HG03159 (cell line): Measurements from ENCODE around the gene MAD1L1.

Source experiments
- ATAC-seq: cut with Tn5 transposase; IDR thresholded peaks from one replicate; pipeline ENCODE4 v1.9.1; 2021; ENCODE audit warnings: mild to moderate bottlenecking, moderate library complexity; ENCODE audit not compliant: unreplicated experiment

MAD1L1 gene

GRCh38 chr7:2142386-2142785 is 90.4 kb downstream of the MAD1L1 start:
- no peak for ATAC-seq

GRCh38 chr7:2141651-2142050 is 91.1 kb downstream of the MAD1L1 start:
- no peak for ATAC-seq

- no peak for ATAC-seq
These were observed 91.7 kb downstream of the MAD1L1 start for GRCh38 chr7:2141021-2141410.

DNA sequence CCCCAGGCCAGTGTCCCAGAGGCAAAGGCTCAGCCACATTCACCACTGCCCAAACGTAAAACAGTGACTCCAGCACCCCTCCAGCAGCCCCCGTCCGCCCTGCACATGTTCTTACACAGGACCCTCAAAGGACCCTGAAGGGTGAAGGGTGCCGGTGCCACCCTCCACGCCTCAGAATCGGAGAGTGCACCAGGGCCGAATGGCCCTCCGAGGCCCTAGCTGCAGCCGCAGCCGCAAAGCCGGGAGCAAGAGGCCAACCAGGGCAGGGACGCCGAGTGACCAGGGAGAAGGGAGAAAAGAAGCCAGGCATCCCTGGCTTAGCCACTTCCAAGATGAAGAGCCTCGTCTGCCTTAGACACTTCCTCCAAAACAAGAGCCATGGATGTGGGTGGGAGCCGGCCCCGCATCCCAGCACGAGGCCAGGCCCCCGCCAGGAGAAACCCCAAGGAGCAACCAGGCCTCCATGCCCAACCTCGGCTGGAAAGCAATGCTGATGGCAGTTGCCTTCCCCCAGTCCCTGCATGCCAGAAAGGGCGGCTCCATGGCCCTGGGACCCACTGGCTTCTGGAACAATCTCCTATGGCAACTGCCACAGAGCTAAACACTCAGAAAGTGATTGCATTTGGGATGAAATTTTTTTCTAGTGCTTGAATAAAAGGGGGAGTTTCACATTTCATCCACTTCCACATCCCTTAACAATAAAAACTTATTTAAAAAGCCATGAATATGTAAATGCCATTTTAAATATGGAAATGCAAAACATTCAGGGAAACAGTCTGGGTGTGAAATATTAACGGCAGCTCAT is 92.3 kb downstream of the MAD1L1 start:
- ATAC-seq: no peak

DNA sequence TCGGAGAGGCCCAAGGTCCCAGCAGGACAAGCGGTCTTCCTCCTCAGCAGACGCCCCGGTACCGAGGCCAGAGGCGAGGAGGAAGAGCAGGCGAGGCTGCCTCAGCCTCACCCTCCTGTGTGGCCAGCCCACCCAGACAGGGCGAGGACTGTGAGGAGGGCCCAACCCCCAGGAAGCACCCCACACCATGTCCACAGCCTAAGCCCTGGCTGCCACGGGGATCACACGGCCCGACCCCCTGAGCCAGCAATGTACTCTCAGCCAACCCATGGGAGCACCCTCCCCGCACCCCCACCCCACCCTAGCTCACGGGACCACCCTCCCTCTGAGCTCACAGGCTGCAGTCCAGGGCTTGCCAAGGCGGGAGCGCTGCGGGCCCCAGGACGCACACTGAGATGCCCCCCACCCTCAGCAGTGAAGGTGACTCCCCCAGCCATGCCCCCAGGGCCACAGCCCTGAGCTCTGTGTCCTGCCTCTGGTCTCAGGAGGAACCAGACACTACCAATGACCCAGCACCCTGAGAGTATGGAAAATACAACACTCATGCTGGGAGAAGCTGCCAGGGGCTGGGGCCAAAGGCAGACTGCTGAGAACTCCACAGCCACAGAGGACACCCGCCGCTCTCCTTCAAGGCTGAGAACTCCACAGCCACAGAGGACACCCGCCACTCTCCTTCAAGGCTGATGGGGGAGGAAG is 93.6 kb downstream of the MAD1L1 start:
- ATAC-seq: no peak

DNA sequence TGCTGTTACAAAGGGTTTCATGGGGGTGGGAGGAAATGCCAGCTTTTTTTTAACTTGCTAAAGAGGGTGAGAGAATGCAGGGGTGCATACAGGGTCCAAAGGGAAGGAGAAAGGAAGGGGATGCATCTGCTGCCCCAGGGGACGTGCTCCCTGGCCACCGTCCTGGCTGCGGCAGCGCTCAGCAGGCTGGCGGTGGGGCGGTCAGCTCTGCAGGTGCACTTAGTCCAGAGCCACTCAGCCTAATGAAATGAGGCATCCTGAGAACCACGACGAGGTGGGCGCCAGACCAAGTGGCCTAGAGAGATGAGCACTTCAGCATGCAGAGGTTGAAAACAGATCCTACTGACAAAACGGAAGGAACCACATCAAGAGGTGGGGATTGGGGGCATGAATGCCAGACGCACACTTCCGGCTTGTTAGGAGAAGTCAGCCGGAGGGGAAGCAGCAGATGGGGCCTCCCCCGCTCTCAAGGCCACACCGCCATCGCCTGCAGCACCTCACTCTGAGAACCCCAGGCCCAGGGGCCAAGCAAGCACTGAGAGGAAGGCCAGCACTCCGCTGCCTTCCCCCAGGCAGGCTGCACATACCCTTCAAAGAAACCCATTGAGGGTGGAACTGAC is 94.5 kb downstream of the MAD1L1 start:
- no peak for ATAC-seq

GRCh38 chr7:2134740-2135139 is 98.0 kb downstream of the MAD1L1 start:
- no peak for ATAC-seq

- ATAC-seq: no peak
These were observed 100.5 kb downstream of the MAD1L1 start for GRCh38 chr7:2132243-2132642.

GRCh38 chr7:2131800-2132199 is 100.9 kb downstream of the MAD1L1 start:
- no peak for ATAC-seq

DNA sequence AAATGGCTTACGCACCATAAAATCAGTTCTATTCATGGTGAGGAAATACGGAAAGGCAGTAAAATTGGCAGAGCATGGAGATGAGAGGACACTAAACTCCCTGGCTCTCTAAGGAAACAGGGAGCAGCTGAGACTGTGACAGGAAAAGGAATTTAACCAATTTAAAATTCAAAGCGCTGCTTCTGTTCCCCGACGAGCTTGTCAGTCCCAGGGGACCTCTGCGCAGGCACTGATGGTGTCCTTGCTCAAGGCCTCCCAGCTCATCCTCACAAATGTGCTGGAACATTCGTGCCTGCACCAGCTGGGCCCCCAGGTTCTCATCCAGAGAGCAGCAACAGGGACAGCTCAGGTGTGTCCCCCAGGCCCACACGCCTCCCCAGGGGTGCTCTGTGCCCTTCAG is 101.4 kb downstream of the MAD1L1 start:
- no peak for ATAC-seq

DNA sequence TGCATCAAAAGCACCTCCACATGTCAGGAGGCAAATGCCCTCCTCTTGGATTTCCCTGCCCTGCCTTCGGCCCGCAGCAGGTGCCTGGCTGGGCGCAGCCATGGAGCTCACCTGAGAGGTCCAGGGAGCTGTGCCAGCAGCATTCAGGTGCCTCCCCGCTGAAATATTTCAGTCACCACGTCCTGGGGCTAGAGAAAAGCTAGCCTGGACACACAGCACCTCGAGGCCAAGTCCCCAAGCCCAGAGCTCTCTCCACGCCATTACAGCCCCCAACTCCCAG is 102.7 kb downstream of the MAD1L1 start:
- no peak for ATAC-seq

- ATAC-seq: no peak
These were observed 103.2 kb downstream of the MAD1L1 start for GRCh38 chr7:2129323-2130095.

GRCh38 chr7:2128601-2129322 is 104.0 kb downstream of the MAD1L1 start:
- ATAC-seq: no peak

DNA sequence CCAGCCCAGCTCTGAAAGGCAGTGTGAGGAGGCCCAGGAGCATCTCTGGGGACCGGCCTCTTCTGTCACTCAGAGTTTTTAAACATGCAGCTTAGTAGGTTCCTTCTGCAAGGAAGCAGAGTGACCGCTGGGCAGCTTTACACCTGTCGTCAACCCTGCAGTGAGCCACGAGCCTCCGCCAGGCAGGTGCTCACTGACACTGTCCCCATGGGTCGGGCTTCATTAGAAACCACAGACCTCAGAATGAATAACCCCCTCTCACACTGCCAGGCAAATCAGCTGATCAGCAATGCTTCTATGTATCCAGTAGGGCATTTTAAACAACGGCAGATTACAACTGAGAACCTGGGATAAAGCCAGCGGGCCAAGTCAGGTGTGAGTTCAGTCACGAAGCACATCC is 106.1 kb downstream of the MAD1L1 start:
- ATAC-seq: no peak

GRCh38 chr7:2125931-2126330 is 106.8 kb downstream of the MAD1L1 start:
- no peak for ATAC-seq

- no peak for ATAC-seq
These were observed 108.0 kb downstream of the MAD1L1 start for GRCh38 chr7:2124604-2125345.

GRCh38 chr7:2123916-2124315 is 108.8 kb downstream of the MAD1L1 start:
- ATAC-seq: no peak

DNA sequence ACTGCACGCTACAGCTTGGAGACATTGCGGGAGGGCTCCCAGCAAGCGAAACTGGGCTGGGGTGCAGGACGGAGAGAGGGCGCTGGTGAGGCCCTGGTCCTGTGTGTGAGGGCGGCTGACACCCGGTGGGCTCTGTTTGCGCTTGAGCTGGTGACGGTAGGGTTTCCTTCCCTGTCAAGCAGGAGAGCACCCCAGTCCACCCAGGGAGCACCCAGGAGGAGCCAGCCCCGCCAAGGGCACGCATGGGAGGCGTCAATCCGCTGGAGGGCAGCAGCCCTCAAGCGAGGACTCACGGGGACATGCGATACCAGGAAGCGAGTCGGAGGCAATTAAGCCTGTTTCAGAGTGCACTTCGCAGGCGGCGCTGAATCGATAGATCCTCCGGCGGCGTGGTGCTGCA is 109.4 kb downstream of the MAD1L1 start:
- no peak for ATAC-seq

DNA sequence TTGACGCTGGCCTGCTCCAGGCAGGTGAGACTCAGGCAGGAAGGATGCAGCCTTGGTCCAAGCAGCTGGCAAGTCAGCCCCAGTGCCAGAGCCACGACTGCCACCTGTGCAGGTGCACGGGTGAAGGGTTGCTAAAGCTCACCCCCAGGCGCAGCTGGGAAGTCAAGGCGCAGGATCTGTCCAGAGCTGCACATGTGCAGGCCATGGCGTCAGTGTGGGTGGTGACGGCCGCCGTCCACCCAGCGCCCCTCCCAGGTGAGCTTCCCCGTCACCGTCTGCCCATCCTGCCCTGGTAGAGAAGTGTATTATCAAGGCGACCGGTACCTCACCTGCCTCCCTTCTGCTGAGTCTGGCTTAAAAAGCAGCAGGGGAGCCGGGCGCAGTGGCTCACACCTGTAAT is 110.1 kb downstream of the MAD1L1 start:
- no peak for ATAC-seq
